Activated CD4-positive, alpha-beta memory T cell treated with anti-CD3 and anti-CD28 coated beads for 36 hours (primary cell): ENCODE measurements around the gene FAM81A. TPM values are rescaled to one million over a fixed set of nuclear protein-coding genes. Genes with fewer than 3 reads are reported as not detected.

ENCODE experiments used
- CTCF ChIA-PET: fragments of 350-600 bp; sonication (Branson Sonifier 250); formaldehyde crosslinking; loops from one replicate; lab custom pipeline; 2021; ENCODE audit warnings: antibody characterized with exemption, inconsistent platforms; lab: Charles Lee
- POLR2A ChIA-PET: fragments of 350-600 bp; sonication (Branson Sonifier 250); formaldehyde crosslinking; loops from one replicate; lab custom pipeline; 2021; ENCODE audit warnings: antibody characterized with exemption; lab: Charles Lee
- DNase-seq: peaks from one replicate; pipeline ENCODE4 v3.0.0-alpha.2; 2020
- H3K27ac Mint-ChIP-seq: one replicate; pipeline ENCODE4 v1.8.0; 2021; ENCODE audit warnings: mixed read lengths
- H3K27me3 Mint-ChIP-seq: one replicate; pipeline ENCODE4 v1.8.0; 2021; ENCODE audit warnings: mixed read lengths
- H3K36me3 Mint-ChIP-seq: one replicate; pipeline ENCODE4 v1.8.0; 2021; ENCODE audit warnings: mixed read lengths
- H3K4me1 Mint-ChIP-seq: one replicate; pipeline ENCODE4 v1.8.0; 2021; ENCODE audit warnings: low read depth, mixed read lengths
- H3K4me3 Mint-ChIP-seq: one replicate; pipeline ENCODE4 v1.8.0; 2021; ENCODE audit warnings: mild to moderate bottlenecking, mixed read lengths
- H3K9me3 Mint-ChIP-seq: one replicate; pipeline ENCODE4 v1.8.0; 2021; ENCODE audit warnings: mixed read lengths
- intact Hi-C: fragments of 100-400 bp; cut with micrococcal nuclease; formaldehyde crosslinking; loops from one replicate; pipeline ENCODE4 v1.15.1; 2023
- total RNA-seq, 2 experiments: library from RNA; stranded (reverse); gene quantifications; one replicate each; pipeline ENCODE4 v1.2.3, GENCODE V29; 2021

The FAM81A gene
- total RNA-seq, 2 experiments from 2014 or later, result not detected

GRCh38 chr15:59532770-59533379, 94.9 kb downstream of the FAM81A start:
- Mint-ChIP-seq H3K27ac (no peak overlapping the region), H3K4me3 (no peak overlapping the region), H3K9me3 (no peaks in the 10 kb centered on the region), H3K4me1 (peaks cover 2% of the 10 kb centered on the region), H3K36me3 (no peaks in the 10 kb centered on the region), H3K27me3 (peaks cover 13% of the 10 kb centered on the region)
- intact Hi-C loops, result loop anchor here (1.0 to 5.0 kb wide), 3 partner anchors 89 to 156 kb away; partner anchors contain the start of gene BNIP2
- ChIA-PET CTCF (interaction anchor here (0.6 to 4.1 kb wide), 35 partner anchors 9 to 641 kb away, joined by 3 to 43 read pairs (median 4); partner anchors contain the start of genes GCNT3 and GTF2A2), POLR2A (interaction anchor here (0.8 kb wide), 1 partner anchor 107 kb away, joined by 3 read pairs; no protein-coding TSS in a partner anchor)
- peak; percentile 42 for DNase-seq

- POLR2A ChIA-PET, result no interaction called here
- Mint-ChIP-seq H3K9me3 (no peaks in the 10 kb centered on the region), H3K27me3 (peaks cover 6% of the 10 kb centered on the region)
These were observed 98.6 kb downstream of the FAM81A start for GRCh38 chr15:59536553-59536952.

GRCh38 chr15:59537403-59537802, 99.4 kb downstream of the FAM81A start:
- H3K4me1 Mint-ChIP-seq, result peaks cover 2% of the 10 kb centered on the region
- intact Hi-C loops, result no loop called here
- DNase-seq, result no peak
- no peaks in the 10 kb centered on the region for H3K36me3 Mint-ChIP-seq
- no peaks in the 10 kb centered on the region for H3K9me3 Mint-ChIP-seq
- POLR2A ChIA-PET, result no interaction called here
- peaks cover 4% of the 10 kb centered on the region for H3K27me3 Mint-ChIP-seq
- CTCF ChIA-PET, result interaction anchor here (0.6 to 1.3 kb wide), 2 partner anchors 8 to 437 kb away, joined by 3 to 8 read pairs; no protein-coding TSS in a partner anchor
- no peak overlapping the region for H3K4me3 Mint-ChIP-seq
- no peak overlapping the region for H3K27ac Mint-ChIP-seq

More at GRCh38 chr15:59536553-59536952, 98.6 kb downstream of the FAM81A start:
- peaks cover 2% of the 10 kb centered on the region for H3K4me1 Mint-ChIP-seq
- no peak overlapping the region for H3K27ac Mint-ChIP-seq
- no peak overlapping the region for H3K4me3 Mint-ChIP-seq
- no peak for DNase-seq
- intact Hi-C loops, result no loop called here
- CTCF ChIA-PET, result interaction anchor here (0.6 to 1.3 kb wide), 4 partner anchors 8 to 580 kb away, joined by 3 to 8 read pairs (median 3); no protein-coding TSS in a partner anchor
- no peaks in the 10 kb centered on the region for H3K36me3 Mint-ChIP-seq

DNA sequence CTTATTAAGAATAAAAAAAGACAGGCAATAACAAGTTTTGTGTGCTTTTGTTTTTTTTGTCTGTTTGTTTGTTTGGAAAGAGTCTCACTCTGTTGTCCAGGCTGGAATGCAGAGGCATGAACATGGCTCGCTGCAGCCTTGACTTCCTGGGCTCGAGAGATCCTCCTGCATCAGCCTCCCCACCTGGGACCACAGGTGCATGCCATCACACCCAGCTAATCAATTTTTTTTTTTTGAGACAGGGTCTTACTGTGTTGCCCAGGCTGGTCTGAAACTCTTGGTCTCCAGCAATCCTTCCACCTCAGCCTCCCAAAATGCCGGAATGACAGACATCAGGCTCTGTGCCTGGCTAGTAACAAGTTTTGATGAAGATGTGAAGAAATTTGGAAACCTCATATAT, 100.5 kb downstream of the FAM81A start:
- POLR2A ChIA-PET, result no interaction called here
- Mint-ChIP-seq H3K36me3 (no peaks in the 10 kb centered on the region), H3K27ac (no peak overlapping the region), H3K9me3 (no peaks in the 10 kb centered on the region), H3K27me3 (peaks cover 2% of the 10 kb centered on the region), H3K4me1 (peaks cover 4% of the 10 kb centered on the region), H3K4me3 (no peak overlapping the region)
- DNase-seq, result no peak
- intact Hi-C loops, result no loop called here
- CTCF ChIA-PET, result interaction anchor here (0.7 kb wide), 1 partner anchor 37 kb away, joined by 3 read pairs; no protein-coding TSS in a partner anchor

GRCh38 chr15:59539799-59540198, 101.8 kb downstream of the FAM81A start:
- POLR2A ChIA-PET, result no interaction called here
- DNase-seq, result no peak
- Mint-ChIP-seq H3K36me3 (no peaks in the 10 kb centered on the region), H3K4me1 (peaks cover 9% of the 10 kb centered on the region), H3K27ac (no peak overlapping the region), H3K4me3 (no peak overlapping the region), H3K9me3 (no peaks in the 10 kb centered on the region), H3K27me3 (peaks cover 4% of the 10 kb centered on the region)
- CTCF ChIA-PET, result no interaction called here
- intact Hi-C loops, result no loop called here

DNA sequence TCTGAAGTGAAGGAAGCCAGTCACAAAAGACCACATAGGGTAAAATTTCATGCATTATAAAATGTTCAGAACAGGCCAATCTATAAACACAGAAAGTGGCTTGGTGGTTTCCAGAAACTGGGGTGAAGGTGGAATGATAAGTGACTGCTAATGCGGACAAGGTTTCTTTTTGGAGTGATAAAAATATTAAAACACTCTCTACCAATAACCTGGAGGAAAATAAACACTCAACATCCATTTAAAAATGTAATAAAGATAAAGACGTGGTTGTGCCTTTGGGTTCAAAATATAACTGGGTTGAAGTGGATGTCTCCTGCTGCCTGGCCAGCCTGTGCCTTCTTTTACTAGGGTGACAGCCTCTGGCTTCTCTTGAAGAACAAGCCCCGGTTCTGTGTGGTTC, 102.7 kb downstream of the FAM81A start:
- intact Hi-C loops, result no loop called here
- Mint-ChIP-seq H3K27ac (no peak overlapping the region), H3K4me3 (no peak overlapping the region), H3K4me1 (peaks cover 9% of the 10 kb centered on the region), H3K9me3 (no peaks in the 10 kb centered on the region), H3K27me3 (peaks cover 4% of the 10 kb centered on the region), H3K36me3 (no peaks in the 10 kb centered on the region)
- ChIA-PET CTCF (no interaction called here), POLR2A (no interaction called here)
- DNase-seq, result no peak

GRCh38 chr15:59541750-59542149, 103.8 kb downstream of the FAM81A start:
- DNase-seq, result no peak
- ChIA-PET POLR2A (no interaction called here), CTCF (no interaction called here)
- Mint-ChIP-seq H3K27me3 (peaks cover 4% of the 10 kb centered on the region), H3K36me3 (no peaks in the 10 kb centered on the region), H3K27ac (no peak overlapping the region), H3K4me3 (no peak overlapping the region), H3K9me3 (no peaks in the 10 kb centered on the region), H3K4me1 (peaks cover 9% of the 10 kb centered on the region)
- intact Hi-C loops, result no loop called here

DNA sequence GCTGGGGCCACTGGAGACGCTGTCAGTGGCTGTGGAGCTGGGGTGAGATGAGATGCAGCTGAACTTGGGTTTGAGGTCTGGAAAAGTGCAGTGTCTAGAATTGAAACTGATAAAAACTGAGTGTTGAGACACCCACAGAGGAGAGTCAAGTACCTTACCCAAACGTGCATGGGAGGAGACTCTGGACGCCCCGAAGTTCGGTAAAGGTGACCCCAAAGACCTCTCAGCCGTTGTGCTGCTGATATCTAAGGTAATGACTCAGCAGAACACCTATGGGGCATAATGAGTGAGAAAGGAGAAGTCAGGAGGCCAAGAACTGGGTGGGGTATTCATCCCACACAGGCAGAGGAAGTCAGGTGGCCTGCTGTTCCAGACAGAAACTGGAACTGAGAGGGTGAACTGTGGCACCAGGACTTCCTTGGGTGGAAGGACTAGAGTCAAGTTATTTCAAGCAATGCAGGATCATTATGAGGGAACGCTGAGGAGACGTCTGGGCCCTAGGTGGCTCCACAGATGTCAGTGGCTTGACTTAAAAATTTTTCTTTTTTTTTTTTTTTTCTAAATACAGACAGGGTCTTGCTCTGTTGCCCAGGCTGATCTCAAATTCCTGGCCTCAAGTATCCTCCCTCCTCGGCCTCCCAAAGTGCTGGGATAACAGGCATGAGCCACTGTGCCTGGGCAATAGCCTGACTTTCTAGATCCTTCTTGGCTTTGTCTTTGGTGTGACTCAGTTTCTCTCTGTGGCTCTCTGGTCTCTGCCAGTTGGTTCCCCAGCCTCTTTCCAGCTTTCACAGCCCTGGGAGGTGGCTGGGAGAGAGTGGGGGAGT, 105.9 kb downstream of the FAM81A start:
- Mint-ChIP-seq H3K9me3 (no peaks in the 10 kb centered on the region), H3K4me3 (no peak overlapping the region), H3K36me3 (no peaks in the 10 kb centered on the region), H3K4me1 (peaks cover 9% of the 10 kb centered on the region), H3K27ac (no peak overlapping the region), H3K27me3 (peaks cover 6% of the 10 kb centered on the region)
- POLR2A ChIA-PET, result no interaction called here
- intact Hi-C loops, result no loop called here
- CTCF ChIA-PET, result interaction anchor here (1.9 kb wide), 1 partner anchor 11 kb away, joined by 11 read pairs; no protein-coding TSS in a partner anchor
- DNase-seq, result peak; percentile 18

- Mint-ChIP-seq H3K36me3 (no peaks in the 10 kb centered on the region), H3K4me1 (peaks cover 9% of the 10 kb centered on the region), H3K9me3 (no peaks in the 10 kb centered on the region), H3K4me3 (no peak overlapping the region), H3K27me3 (peaks cover 6% of the 10 kb centered on the region), H3K27ac (no peak overlapping the region)
- intact Hi-C loops, result no loop called here
- CTCF ChIA-PET, result no interaction called here
- POLR2A ChIA-PET, result no interaction called here
- no peak for DNase-seq
These were observed 107.6 kb downstream of the FAM81A start for GRCh38 chr15:59545573-59545972.

DNA sequence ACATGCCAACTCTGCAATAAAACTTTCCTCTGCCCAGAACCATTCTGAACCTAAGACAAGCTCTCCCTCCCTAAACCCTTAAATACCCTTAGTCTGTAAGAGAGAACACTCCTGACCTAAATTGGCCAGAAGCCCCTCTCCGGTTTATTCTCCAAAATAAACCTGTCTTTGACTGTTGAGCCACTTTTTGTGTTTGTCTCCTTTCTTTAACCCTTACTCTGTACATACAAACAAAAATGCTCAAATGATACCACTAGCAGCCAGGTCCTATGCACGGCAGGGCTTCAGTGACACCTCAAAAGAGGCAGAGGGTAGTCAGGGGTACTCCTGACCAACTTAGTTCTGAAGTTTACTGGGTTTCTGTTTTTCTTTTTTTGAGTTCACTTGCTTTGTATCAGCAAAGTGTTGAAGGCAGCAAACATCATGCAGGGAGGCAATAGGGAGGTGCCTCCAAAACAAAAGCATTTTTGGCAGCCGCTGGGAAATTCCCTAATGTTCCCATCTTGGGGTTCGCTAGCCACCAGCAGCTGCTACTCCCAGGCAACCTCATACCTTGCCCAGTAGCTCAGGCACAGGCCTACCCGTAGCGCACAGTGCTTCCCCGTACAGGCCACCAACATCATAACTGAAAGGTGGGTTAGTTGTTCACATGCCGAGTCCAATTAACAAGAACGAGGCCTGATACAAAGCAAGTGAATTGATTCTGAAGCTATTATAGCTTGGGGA, 110.7 kb downstream of the FAM81A start:
- H3K4me1 Mint-ChIP-seq, result peaks cover 3% of the 10 kb centered on the region
- DNase-seq, result no peak
- H3K9me3 Mint-ChIP-seq, result no peaks in the 10 kb centered on the region
- H3K27me3 Mint-ChIP-seq, result peaks cover 2% of the 10 kb centered on the region
- intact Hi-C loops, result no loop called here
- H3K4me3 Mint-ChIP-seq, result no peak overlapping the region
- POLR2A ChIA-PET, result no interaction called here
- no peak overlapping the region for H3K27ac Mint-ChIP-seq
- CTCF ChIA-PET, result interaction anchor here (2.9 kb wide), 1 partner anchor 15 kb away, joined by 15 read pairs; no protein-coding TSS in a partner anchor
- no peaks in the 10 kb centered on the region for H3K36me3 Mint-ChIP-seq

DNA sequence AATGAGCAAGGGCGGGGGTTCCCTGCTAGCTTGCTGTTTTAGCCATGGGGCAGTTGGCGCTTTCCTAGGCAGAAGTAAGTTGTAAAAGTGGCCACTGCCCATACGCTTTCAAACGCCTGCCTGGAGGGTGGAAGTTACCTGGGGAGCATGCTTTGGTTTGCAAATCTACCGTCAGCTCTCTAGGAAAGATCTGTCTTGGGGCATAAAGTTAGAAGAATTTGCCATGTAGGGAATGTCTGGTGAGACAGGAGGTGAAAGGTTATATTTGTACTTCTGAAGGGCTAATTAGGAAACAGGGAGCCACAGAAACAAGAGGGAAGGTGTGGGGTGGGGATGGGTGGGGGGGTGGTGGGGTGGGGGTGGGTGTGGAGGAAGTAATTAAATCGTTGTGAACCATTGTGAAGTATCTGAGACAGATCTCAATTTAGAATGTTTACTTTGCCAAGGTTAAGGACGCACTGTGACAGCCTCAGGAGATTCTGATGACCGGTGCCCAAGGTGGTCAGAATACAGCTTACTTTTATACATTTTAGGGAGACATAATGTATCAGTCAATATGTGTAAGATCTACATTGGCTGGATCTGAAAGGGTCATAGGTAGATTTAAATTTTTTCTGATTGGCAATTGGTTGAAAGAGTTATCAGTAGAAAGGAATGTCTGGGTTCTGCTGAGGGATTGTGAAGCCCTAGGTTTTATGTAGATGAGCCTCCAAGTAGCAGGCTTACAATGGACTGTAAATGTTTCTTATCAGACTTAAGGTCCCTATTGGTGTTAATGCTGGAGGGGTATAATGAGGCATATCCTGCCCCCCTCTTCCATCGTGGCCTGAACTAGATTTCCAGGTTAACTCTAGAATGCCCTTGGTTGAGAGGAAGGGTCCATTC, 111.6 kb downstream of the FAM81A start:
- Mint-ChIP-seq H3K4me3 (no peak overlapping the region), H3K27me3 (peaks cover 3% of the 10 kb centered on the region), H3K36me3 (no peaks in the 10 kb centered on the region), H3K9me3 (no peaks in the 10 kb centered on the region), H3K27ac (no peak overlapping the region), H3K4me1 (no peaks in the 10 kb centered on the region)
- no peak for DNase-seq
- POLR2A ChIA-PET, result no interaction called here
- CTCF ChIA-PET, result interaction anchor here (2.9 kb wide), 1 partner anchor 16 kb away, joined by 15 read pairs; no protein-coding TSS in a partner anchor
- intact Hi-C loops, result no loop called here
